AG09309 (cell line): Measurements from ENCODE around the gene MAGEL2.
A peak's percentile ranks its signal among the peaks of the same experiment; 100 is the strongest.

Experiments used
- DNase-seq: peaks from one replicate; pipeline ENCODE4 v3.0.0-alpha.2; 2010; ENCODE audit warnings: low read depth
- H3K4me3 ChIP-seq: 2 replicates; pipeline ENCODE4 v1.5.1; 2011; ENCODE audit warnings: mild to moderate bottlenecking, low read depth, low read length, moderate library complexity; ENCODE audit not compliant: control insufficient read depth
- TF ChIP-seq, protein P1 (sequence below): IDR thresholded peaks from 2 replicates; pipeline ENCODE4 v1.5.1; 2011; ENCODE audit warnings: mild to moderate bottlenecking, low read depth, low read length, inconsistent platforms; ENCODE audit not compliant: insufficient read depth, control insufficient read depth; ENCODE audit errors: missing control alignments

The MAGEL2 gene

DNA sequence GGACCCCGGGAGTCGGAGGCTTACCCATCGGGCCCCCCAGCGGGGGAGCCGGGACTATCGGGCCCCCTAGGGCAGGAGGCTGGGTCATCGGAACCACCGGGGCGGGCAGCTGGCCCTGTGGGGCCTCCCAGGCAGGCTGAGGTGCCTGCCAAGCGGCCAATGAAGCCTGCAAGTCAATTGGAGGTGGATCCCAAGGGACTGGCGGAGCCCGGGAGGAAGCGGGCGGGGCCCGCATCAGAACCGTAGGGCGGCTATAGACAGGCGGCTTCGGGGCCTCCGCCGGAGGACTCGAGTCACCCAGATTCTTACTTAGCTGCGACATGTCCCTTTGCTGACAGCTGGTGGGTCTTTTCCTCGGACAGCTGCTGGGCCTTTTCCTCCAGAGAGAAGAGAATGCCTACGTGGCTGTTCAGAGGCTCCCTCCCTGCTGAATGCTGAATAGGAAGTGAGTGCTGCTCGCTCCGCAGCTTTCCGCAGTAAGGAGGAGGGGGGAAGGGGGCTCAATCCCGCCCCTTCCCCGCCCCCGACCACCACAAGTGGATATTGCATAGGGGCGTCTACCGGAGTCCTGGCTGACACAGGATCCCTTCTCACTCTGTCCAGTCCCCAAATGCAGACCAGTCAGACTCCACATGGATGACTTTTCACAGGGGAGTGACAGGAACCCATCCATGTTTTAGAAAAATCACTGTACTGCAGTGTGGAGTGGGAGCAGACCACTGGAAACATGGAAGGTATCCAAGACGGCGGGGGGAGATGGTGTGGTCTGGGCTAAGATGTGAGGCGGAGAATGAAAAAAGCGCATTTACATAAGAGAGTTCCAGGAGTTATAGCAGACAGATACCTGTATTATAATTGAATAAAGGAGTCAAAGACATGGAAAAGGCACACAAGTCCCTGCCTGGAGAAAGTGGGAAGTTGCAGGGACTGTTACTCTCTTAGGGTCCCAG lies at the start of gene MAGEL2:
Gene MAGEL2, minus strand, starts transcription at position 447 of the 950 bp plus-strand sequence. Its CDS starts 125 bp downstream, at position 322.
- H3K4me3 ChIP-seq: peak within 1 kb of the TSS; percentile 11
- TF ChIP-seq, protein P1, sequence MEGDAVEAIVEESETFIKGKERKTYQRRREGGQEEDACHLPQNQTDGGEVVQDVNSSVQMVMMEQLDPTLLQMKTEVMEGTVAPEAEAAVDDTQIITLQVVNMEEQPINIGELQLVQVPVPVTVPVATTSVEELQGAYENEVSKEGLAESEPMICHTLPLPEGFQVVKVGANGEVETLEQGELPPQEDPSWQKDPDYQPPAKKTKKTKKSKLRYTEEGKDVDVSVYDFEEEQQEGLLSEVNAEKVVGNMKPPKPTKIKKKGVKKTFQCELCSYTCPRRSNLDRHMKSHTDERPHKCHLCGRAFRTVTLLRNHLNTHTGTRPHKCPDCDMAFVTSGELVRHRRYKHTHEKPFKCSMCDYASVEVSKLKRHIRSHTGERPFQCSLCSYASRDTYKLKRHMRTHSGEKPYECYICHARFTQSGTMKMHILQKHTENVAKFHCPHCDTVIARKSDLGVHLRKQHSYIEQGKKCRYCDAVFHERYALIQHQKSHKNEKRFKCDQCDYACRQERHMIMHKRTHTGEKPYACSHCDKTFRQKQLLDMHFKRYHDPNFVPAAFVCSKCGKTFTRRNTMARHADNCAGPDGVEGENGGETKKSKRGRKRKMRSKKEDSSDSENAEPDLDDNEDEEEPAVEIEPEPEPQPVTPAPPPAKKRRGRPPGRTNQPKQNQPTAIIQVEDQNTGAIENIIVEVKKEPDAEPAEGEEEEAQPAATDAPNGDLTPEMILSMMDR: no peak
- DNase-seq: no peak

DNA sequence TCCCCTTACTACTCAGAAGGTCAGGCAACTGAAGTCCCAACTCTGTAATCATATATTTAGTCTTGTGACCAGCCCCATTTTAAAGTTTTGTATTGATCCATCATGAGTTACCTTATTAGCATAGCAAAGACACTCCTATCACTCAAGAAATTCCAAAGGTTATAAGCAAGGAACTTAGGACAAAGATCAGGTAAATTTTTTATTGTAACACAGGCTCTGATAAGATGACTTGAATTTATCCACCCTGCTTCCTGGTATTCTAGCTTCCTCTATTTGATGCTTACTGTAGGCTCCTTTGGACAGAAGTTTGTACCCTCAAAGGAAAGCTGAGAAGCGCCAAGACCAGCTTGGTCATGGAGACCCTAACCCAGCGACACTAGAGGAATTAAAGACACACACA lies 47.6 kb upstream of the MAGEL2 start:
- no peak for DNase-seq
- no peak overlapping the region for H3K4me3 ChIP-seq

DNA sequence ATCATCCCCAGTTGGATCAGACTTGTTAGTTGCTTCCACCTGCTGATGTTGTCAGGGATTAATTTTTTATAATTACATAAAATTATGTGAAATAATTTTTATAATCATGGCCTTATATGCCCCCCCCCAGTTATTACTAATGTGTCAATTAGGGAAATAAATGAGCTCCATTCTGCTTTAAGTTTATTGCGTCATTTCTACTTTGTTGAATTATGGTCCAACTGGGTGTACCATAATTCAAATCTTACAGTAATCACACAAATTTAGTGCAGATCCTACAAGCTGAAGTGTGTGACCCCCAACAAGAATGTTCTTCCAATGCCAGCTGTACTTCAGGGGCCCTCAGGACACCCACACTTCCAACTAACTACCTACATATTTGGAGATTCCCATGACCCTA lies 46.9 kb upstream of the MAGEL2 start:
- no peak for DNase-seq
- H3K4me3 ChIP-seq: no peak overlapping the region
- TF ChIP-seq, protein P1: no peak

More for the DNA sequence above, 47.6 kb upstream of the MAGEL2 start:
- TF ChIP-seq, protein P1: no peak

DNA sequence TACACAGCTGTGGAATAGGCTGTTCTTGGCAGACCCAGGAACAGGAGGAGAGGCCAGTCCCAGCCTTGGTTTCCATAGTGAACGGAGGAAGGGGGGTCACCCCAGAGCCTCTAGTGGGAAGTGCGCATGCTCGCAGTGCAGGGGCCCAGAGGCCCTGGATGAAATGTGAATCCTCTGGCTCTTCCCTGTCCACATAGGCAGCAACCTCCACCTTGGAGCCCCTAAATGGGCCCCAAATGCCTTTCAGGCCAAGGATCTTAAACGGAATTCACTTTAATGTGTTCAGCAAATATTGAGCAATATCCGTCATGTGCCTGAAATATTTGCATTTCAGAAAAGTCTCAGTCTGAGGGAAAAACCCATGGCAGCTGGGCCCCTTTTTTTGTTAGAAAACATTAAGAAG lies 42.8 kb upstream of the MAGEL2 start:
- peak; percentile 8 for DNase-seq
- no peak overlapping the region for H3K4me3 ChIP-seq
- TF ChIP-seq, protein P1: no peak

GRCh38 chr15:23690015-23690414 lies 42.3 kb upstream of the MAGEL2 start:
- TF ChIP-seq, protein P1: no peak
- no peak overlapping the region for H3K4me3 ChIP-seq
- DNase-seq: no peak

- peak within 1 kb of the TSS; percentile 37 for H3K4me3 ChIP-seq
- DNase-seq: no peak
- TF ChIP-seq, protein P1: no peak
These were observed 39.4 kb upstream of the MAGEL2 start, which contains the start of gene NDN for GRCh38 chr15:23687143-23687470. TSS of gene NDN (minus strand) at chr15:23687305. CDS start at chr15:23687217, 88 bp downstream.
